Left renal pelvis (tissue), 4 donors: ENCODE data around the gene SLC12A4. TPM values are rescaled to one million over a fixed set of nuclear protein-coding genes. Genes with fewer than 3 reads are reported as not detected.

Experiments used
- DNase-seq, 4 donors: peaks; one replicate each; pipeline ENCODE4 v3.0.0-alpha.2; 2013; ENCODE audit warnings: low read depth in 4 of 4, low spot score in 3 of 4
- polyA plus RNA-seq, 4 donors: library from polyadenylated mRNA; unstranded; fragments of 120-200 nt; gene quantifications; one replicate each; pipeline ENCODE4 v1.2.1, GENCODE V29; 2013; ENCODE audit not compliant: insufficient read length in 4 of 4

SLC12A4 gene
- polyA plus RNA-seq, 4 donors: 32.7 to 61.6 (median 38.5) TPM

GRCh38 chr16:67909056-67909742 lies 59.2 kb downstream of the SLC12A4 start:
- DNase-seq: no peak

DNA sequence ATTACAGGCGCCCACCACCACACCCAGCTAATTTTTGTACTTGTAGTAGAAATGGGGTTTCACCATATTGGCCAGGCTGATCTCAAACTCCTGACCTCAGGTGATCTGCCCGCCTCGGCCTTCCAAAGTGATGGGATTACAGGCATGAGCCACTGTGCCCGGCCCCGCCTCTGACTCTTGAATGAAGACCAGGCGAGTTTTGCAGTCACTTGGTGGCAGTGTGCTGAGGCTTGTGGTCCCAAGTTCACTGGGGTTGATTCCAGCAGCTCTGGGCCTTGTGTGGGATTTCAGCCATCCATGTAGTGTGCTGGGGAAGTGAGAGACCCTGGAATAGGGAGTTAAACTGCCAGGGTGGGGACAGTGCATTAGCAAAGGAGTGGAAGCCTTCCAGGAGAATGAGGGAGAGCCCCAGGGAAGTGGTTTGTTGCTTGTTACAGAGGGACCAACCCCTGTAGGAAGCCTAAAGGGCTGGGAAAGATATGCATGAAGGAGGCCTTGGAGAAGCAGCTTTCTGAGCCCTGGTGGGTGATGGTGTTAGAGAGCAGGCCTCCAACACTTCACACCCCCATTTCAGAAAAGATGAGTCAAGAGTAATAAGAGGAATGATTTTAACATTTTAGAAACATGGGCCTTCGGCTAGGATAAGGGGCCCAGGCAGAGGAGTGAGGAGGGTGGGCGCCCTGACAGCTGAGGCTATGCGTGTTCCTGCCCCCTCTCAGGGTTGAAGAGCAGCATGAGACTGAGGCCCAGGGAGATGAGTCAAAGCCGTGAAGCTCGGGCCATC lies 60.8 kb downstream of the SLC12A4 start:
- no peak for DNase-seq

GRCh38 chr16:67902831-67903230 lies 65.6 kb downstream of the SLC12A4 start:
- DNase-seq: no peak

DNA sequence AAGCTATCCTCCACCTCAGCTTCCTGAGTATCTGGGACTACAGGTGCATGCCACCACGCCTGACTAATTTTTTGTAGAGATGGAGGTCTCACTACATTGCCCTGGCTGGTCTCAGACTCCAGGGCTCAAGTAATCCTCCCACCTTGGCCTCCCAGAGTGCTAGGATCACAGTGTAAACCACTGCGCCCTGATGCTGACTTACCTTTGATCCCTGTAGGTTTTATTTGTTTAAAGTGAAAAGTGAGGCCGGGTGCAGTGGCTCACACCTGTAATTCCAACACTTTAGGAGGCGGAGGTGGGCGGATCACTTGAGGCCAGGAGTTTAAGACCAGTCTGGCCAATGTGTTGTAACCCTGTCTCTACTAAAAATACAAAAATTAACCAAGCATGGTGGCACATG lies 66.7 kb downstream of the SLC12A4 start:
- DNase-seq: no peak

- DNase-seq: no peak
Observed at GRCh38 chr16:67897231-67897630, 71.2 kb downstream of the SLC12A4 start.

DNA sequence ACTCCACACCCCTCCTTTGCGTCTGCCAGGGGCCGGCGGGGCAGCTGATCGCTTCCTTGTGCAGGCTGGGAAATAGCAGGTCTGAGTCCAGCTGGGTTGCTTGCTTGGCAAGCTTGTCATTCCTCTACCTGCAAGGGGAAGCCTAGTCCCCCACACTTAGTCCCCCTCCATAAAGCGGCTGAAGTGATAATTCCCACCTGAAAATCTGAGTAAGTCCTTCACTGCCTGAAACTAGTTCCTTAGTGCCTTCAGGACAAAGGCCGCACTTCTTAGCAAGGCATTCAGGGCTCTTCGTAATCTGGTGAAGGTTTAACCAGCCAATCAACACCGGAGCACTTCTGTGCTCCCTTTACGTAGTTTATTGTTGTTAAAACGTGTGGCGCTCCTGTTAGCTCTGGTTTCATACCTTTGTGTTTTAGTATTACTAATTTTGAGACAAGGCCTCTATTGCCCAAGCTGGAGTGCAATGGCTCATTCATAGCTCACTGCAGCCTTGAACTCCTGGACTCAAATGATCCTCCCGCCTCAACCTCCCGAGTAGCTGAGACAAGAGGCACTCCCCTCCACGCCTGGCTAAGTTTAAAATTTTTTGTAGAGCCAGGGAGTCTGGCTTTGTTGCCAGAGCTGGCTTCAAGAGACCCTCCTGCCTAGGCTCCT lies 74.6 kb downstream of the SLC12A4 start:
- DNase-seq: no peak

Other genes with a start within 250 kb of the SLC12A4 start
- gene GFOD2, start 249.3 kb downstream of the SLC12A4 start, polyA plus RNA-seq: 10 to 100 TPM; 17.7 to 24.5 (median 20.7) TPM
- 10 to 100 TPM; 19.2 to 31.1 (median 21.8) TPM for gene RANBP10, start 162.1 kb downstream of the SLC12A4 start, polyA plus RNA-seq
- 1 to 10 TPM; 2.9 to 9.8 (median 7.1) TPM for gene TSNAXIP1, start 161.7 kb downstream of the SLC12A4 start, polyA plus RNA-seq
- gene THAP11, start 126.3 kb downstream of the SLC12A4 start, polyA plus RNA-seq: 10 to 100 TPM; 27.7 to 34.1 (median 29.6) TPM
- 100 to 1,000 TPM; 103 to 128 (median 126) TPM for gene NUTF2, start 121.7 kb downstream of the SLC12A4 start, polyA plus RNA-seq
- 10 to 100 TPM; 41.2 to 60.4 (median 44.7) TPM for gene CENPT, start 120.9 kb downstream of the SLC12A4 start, polyA plus RNA-seq
- 100 to 1,000 TPM in 1 of 4 donors, 10 to 100 TPM in 3; 67.0 to 106 (median 83.7) TPM for gene EDC4, start 95.6 kb downstream of the SLC12A4 start, polyA plus RNA-seq
- under 1 TPM in 3 of 4 donors, not detected in 1; 0.39 to 0.94 (median 0.93) TPM for gene NRN1L, start 83.8 kb downstream of the SLC12A4 start, polyA plus RNA-seq
- gene PSKH1, start 75.4 kb downstream of the SLC12A4 start, polyA plus RNA-seq: 10 to 100 TPM; 31.0 to 36.4 (median 34.3) TPM
- gene CTRL, start 36.8 kb downstream of the SLC12A4 start, polyA plus RNA-seq: 1 to 10 TPM; 2.4 to 9.4 (median 5.6) TPM
- gene PSMB10, start 31.8 kb downstream of the SLC12A4 start, polyA plus RNA-seq: 10 to 100 TPM; 20.3 to 31.6 (median 22.8) TPM
- 10 to 100 TPM; 13.1 to 29.4 (median 23.7) TPM for gene LCAT, start 24.5 kb downstream of the SLC12A4 start, polyA plus RNA-seq
- gene DPEP3, start 11.9 kb upstream of the SLC12A4 start, polyA plus RNA-seq: under 1 TPM in 2 of 4 donors, not detected in 2; 0.07 to 0.09 TPM
- 1 to 10 TPM in 2 of 4 donors, under 1 TPM in 2; 0.54 to 1.2 (median 0.94) TPM for gene DPEP2, start 30.8 kb upstream of the SLC12A4 start, polyA plus RNA-seq
- not detected for gene DPEP2NB, start 47.3 kb upstream of the SLC12A4 start, polyA plus RNA-seq
- 10 to 100 TPM in 1 of 4 donors, 1 to 10 TPM in 3; 6.6 to 10.1 (median 9.4) TPM for gene DDX28, start 54.6 kb upstream of the SLC12A4 start, polyA plus RNA-seq
- 10 to 100 TPM in 3 of 4 donors, 1 to 10 TPM in 1; 9.8 to 15.8 (median 15.5) TPM for gene DUS2, start 54.6 kb upstream of the SLC12A4 start, polyA plus RNA-seq
- gene NFATC3, start 116.7 kb upstream of the SLC12A4 start, polyA plus RNA-seq: 10 to 100 TPM; 32.0 to 38.1 (median 35.0) TPM